Large intestine (tissue), 3 donors: ENCODE measurements around the gene CNDP1. TPM values are rescaled to one million over a fixed set of nuclear protein-coding genes. Genes with fewer than 3 reads are reported as not detected.

Experiments
- DNase-seq, 2 donors: peaks; one replicate each; pipeline versions ENCODE4 v3.0.0 to v3.0.0-alpha.2; 2013
- H3K27ac ChIP-seq: one replicate; pipeline ENCODE4 v1.5.1; 2013; ENCODE audit warnings: low read length
- H3K27me3 ChIP-seq: 2 replicates; pipeline ENCODE4 v1.6.1; 2013; ENCODE audit warnings: low read length; ENCODE audit not compliant: control insufficient read depth, insufficient read depth
- H3K36me3 ChIP-seq: 2 replicates; pipeline ENCODE4 v1.6.1; 2013; ENCODE audit warnings: low read length; ENCODE audit not compliant: control insufficient read depth, insufficient read depth
- H3K4me1 ChIP-seq: one replicate; pipeline ENCODE4 v1.6.1; 2013; ENCODE audit warnings: low read length; ENCODE audit not compliant: control insufficient read depth, insufficient read depth
- H3K4me3 ChIP-seq: one replicate; pipeline ENCODE4 v1.5.1; 2013; ENCODE audit warnings: low read length
- H3K9me3 ChIP-seq: one replicate; pipeline ENCODE4 v1.6.1; 2013; ENCODE audit warnings: mild to moderate bottlenecking, low read depth, low read length, moderate library complexity; ENCODE audit not compliant: control insufficient read depth
- WGBS: methylation state at CpG from one replicate; pipeline ENCODE4 v1.1.5; 2013; ENCODE audit warnings: low lambda C conversion rate; ENCODE audit not compliant: insufficient coverage; 5-methylcytosine and 5-hydroxymethylcytosine counted together
- polyA plus RNA-seq: library from polyadenylated mRNA; unstranded; fragments of 120-200 nt; gene quantifications from one replicate; pipeline ENCODE4 v1.2.1, GENCODE V29; 2013

Gene CNDP1
- polyA plus RNA-seq, 1 donor = 0.27 TPM

- DNase-seq = no peak
- Histone ChIP-seq H3K9me3 (no peaks in the 10 kb centered on the region), H3K36me3 (peaks cover 17% of the 10 kb centered on the region), H3K4me3 (no peak overlapping the region), H3K27me3 (no peaks in the 10 kb centered on the region), H3K4me1 (no peaks in the 10 kb centered on the region), H3K27ac (no peak overlapping the region)
- no CpG with 5 or more reads among the region's 15 CpGs for WGBS
Observed at GRCh38 chr18:74635224-74635975, 101.1 kb downstream of the CNDP1 start.

Other genes starting within 250 kb of the CNDP1 start
- 112 TPM for gene CYB5A, start 242.5 kb upstream of the CNDP1 start, polyA plus RNA-seq
- gene C18orf63, start 218.7 kb upstream of the CNDP1 start, polyA plus RNA-seq = 0.01 TPM
- 0.33 TPM for gene DIPK1C, start 77.2 kb upstream of the CNDP1 start, polyA plus RNA-seq
- 300 TPM for gene CNDP2, start 38.1 kb upstream of the CNDP1 start, polyA plus RNA-seq
- gene ZNF407, start 63.4 kb downstream of the CNDP1 start, polyA plus RNA-seq = 6.6 TPM